OCI-M2 (cell line): ENCODE data around the gene HOXA9.

Experiments
- DNase-seq: peaks from one replicate; lab custom pipeline; 2025; ENCODE audit not compliant: unreplicated experiment; lab: John Stamatoyannopoulos, UW

The HOXA9 gene

DNA sequence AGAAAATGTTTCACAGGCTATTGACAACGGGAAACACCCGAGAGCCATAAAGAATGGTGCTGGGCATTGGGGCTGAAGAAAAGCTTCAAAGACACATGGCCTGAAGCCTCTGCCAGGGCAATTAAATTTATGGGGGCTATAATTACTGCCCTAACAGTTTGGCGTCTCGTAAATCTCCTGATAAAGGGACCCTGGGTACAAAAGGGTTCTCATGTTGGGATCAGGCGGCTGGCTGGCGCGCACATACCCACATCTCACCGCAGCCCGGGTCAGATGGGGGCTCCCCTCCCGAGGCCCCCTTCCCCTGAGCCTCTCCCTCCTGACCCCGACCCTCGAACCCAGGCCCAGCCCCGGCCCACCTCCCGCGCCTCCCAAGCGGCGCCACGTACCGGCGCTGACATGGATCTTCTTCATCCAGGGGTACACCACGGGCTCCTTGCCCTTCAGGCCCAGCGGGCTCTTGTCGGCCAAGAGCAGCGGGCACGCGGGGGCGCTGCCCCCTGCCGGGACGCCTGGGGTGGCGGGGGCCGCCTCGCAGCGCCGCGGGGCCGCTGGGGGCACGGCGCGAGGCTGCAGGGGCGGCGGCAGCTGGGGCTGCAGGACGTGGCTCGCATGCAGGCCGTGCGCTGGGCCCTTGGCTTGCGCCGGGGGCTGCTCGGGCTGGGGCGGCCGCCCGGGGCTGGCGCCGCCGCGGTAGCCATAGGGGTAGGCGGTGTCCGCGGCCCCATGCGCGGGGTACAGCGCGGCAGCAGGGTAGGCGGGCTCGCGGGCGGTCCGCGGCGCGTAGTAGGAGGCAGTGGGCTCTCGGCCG lies 35.4 kb downstream of the HOXA9 start:
- no peak for DNase-seq

DNA sequence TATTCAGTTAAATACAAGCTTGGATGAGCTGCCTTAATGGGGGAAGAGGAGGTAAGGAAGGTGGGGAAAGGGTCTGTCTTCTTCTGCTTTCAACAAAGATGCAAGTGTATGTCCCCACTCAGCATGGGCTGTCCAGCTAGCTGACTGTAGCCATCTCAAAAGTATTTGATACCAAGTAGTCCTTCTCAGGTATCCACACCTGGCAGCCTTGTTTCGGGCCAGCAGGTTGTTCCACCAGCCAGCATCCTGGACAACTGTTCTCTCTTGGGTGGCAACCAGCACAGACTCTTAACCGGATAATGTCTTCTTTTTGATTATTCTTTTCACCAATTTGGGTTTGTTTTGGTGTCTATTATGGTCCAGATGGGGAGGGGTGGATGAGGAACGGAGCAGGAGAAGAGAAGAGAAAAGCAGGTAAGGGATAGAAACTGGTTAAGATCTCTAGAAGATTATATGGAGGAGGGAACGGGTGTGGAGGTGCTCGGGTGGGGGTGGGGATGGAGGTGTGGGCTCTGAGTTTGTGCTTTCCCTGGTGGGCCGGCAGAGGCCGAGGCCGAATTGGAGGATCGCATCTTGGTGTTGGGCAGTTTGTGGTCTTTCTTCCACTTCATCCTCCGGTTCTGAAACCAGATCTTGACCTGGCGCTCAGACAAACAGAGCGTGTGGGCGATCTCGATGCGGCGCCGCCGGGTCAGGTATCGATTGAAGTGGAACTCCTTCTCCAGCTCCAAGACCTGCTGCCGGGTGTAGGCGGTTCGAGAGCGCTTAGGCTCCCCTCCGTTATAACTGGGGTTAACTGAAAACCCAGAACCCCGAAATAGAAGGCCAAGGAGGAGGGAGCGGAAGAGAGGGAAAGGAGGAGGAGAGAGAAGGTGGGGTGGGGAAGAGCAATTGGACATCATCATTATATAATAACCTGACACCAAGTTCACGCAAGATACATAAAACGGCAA lies 36.3 kb downstream of the HOXA9 start:
- no peak for DNase-seq

DNA sequence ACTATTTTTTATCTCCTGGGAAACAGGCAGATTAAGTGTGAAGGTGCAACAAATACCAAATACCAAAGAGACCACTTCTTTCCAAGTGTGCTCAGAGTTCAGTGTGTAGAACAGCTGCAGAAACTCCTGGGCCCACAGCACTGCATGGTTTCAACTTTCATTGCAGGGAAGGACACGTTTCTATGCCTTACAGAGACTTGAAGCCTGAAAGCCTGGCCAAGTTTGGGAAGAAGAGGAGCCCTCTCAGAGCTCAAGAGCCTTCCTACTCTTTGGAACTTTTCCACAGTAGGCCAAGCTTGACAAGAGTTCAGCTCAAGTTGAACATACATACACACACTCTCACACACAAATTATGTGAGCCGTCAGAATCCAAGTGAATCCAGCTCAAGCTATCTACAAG lies 37.3 kb downstream of the HOXA9 start:
- no peak for DNase-seq

DNA sequence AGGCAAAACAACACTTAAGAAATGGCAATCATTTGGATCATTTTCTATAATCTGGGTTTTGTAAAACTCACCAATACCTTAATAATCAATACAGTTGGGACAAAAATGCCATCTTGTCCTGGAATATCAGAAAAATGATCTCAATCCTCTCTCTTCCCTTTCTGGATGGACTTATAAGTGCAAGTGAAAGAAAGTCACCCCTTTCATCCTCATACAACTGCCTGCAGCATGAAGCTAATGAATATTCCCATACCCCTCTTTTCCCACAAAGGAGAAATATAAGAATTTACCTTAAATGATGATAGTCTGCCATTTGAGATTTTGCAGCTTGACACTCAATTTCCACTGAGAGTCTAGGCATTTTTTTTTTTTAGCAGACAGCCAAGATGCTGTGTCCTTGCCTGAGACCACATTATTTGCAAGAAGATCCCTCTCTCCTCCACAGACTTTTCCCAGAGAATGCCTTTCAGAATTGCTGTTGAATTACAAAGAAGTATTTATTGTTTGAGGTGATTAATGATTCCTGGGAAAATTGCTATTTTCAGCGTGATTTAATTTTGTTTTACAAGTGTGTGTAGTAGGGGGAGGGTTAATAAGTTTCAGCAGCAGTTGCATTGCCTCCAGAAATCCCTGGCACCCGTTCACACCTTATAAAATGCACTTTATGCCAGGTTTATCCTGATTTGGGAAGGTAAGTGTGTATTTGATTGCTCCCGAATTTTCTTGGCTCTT lies 38.6 kb downstream of the HOXA9 start:
- DNase-seq: no peak

DNA sequence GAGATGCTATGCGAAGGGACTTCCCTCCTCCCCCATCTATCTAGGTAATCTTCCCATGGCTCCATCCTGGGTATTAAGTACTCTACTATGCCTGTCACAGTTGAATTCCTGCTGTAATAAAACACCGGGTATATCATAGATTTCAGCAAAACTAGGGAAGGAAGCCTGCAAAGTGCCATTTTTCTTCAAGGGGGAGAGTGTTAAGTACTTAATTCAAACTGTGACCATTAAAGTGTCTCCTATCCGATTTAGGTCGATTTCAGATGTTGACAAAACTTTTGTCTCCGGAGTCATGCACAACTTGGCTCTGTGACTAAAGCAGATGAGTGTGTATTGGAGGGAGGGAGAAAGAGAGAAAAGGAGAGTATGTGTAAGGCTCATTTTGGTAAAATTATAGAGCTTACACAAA lies 39.3 kb downstream of the HOXA9 start:
- no peak for DNase-seq

DNA sequence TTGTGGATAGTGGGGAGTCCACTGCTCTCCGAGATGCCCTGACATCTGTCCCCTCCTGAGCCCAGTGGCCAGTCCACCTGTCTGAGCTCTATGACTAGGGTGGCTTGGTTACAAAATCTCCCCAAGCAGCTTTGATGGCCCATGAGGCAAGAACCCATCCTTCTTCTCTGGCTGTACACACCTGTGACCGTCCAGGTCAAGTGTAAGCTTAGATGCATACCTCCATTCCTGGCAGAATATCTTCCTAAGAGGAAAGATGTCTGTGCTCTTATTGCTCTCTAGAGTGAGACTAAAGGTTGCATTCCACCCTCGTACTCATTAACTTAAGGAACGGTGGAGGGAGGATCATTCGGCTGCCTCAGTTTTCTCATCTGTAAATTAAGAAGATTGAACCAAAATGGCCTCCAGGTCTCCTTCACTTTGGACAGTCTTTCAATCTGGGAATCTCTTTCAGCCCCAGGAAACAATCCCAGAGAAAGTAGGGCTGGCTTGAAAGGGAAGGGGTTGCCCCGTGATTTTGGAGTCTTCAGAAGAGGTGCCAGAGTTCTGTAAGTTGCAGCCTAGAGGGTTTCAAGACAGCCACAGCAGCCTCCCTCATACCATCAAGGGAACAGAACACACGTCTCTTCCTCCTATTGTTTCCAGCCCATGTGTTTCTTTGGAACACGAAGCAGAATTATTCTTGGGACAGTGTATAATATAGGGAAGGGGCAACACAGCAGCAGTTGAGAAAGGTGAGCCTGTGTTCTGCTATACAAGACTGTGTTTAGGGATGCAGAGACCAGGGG lies 40.2 kb downstream of the HOXA9 start:
- DNase-seq: no peak

DNA sequence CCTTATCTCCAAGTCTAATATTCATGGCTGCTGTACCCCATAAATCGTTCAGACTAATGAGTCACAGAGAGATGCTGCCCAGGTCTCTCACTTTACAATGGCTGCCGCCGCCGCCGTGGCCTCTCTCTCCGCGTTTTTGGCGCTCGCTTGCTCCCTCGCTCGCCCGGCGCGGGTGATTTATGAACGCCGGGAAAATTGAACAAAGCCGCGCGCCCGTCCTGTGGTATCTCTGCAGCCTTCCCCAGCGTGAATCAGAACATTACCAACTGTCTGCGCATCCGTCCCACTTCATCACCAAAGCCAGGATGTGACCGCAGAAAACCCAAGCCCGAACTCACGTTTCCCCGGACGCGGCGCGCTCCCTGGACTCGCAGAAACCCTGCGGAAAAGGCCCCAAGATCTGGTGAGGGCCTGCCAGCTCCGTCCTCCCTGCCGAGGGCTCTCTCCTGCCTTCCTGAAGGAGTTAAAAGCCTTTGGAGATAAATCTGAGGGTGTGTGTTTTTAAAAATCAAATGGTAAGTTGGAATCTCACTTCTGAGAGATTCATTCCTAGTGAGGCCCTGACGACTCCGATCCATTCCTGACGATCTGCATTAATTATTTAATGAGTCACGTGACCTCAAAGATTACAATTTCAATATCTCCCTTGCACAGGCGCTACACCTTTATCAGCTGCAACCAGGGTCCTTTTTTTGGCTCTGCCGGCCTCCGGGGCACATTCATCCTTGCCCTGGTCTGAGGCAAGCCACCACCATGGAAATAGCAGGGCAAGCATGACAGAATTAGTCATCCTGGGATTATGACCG lies 41.0 kb downstream of the HOXA9 start:
- DNase-seq: no peak

DNA sequence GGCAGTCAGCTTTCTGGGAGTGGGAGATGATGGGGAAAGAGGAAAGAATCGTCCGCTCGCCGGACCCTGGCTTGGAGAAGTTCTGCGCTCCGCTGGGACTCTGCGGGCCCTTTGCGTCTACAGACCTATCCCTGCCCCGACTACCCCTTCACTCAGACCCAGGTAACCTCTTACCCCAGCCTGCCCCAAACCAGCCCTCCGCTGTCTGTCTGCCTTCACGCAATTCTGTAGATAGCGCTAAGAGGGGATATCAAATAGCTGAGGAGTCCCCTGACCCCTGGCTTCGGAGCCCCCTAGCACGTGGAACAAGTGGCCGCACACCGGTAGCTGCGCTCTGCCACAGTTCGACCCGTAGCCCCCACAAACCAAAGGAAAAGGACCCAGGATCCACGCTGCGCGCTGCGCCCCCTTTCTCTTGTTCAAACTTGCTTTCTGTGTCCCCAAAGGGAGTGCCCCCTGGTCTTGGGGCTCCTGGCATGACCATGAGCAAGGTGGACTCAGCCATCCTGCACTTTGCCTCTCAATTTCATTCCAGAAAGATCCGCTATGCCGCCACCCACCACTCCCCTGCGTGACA lies 41.8 kb downstream of the HOXA9 start:
- DNase-seq: no peak

DNA sequence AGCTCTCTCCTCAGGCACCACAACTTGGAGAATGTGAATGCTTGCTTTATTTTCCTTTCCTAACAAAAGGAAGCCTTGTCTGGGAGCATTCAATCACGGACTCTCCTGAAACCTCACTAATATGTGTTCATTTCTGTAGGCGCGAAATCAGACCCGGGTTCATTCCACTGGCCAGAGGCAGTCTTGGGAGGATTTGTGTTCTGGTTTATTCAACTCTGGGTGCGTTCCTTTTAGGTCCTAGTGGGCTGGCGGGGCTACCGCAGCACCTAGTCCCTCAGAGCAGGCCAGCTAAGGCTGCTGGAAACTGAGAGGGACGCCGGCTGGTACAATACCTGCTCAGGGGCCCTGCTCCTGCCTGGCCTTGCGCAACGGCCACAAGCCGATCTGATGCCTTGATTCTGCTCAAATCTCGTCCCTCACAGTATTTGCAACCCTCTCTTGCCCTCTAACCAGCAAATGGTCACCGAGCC lies 42.3 kb downstream of the HOXA9 start:
- DNase-seq: no peak

DNA sequence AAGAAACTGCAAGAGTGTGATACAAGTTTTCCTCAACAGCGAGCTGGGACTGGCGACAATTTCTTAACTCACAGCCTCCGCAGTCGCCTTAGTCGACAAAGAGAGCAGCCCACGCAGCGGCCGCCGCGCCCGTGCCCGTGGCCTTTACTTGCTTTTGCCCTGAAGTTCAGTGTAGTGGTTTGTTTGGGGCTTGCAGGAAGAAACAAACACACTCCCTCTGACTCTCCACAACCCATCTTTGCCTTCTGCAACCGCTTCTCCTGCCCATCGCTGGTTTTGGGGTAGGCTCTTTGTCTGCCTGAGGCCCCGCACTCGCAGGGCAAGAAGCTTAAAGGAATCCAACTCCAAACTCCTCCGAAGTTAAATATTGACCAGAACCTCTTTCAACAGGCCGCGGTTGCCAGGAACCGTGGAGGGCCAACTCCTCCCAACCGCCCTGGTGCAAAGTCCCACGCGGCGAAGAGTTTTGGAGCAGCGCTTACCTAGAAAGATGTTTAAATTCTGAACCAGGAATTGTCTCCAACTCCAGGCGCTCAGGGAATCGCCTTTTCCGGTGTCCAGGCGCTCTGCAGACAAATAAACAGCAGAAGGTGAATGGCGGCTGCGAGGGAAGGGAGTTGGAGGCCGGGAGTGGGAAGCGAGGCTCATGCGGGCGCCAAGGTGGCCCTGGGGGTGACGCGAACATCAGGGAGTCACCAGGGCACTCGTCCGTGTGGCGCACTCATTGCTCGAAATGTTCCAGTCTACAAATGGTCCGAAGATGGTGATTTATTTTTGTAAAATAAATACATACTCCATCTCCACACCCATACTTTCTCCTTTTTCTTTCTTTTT lies 43.0 kb downstream of the HOXA9 start:
- DNase-seq: no peak

DNA sequence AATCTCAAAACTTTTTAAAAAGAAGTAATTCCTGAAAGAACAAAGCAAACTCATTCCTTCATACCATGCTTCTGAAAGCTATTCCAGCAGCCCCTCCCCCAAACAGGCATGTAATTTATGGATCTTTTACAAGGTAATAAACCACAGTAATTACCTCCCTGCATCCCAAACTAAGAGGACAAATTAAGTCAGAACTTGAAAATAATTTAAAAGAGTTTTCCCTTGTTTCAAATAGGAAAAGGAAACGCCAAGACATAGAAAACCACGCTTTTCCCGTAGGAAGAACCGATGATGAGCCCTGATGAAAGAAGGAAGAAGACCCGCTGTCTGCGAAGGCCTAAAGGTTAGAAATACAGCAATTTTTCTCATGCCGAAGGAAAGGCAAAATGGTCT lies 43.7 kb downstream of the HOXA9 start:
- no peak for DNase-seq

DNA sequence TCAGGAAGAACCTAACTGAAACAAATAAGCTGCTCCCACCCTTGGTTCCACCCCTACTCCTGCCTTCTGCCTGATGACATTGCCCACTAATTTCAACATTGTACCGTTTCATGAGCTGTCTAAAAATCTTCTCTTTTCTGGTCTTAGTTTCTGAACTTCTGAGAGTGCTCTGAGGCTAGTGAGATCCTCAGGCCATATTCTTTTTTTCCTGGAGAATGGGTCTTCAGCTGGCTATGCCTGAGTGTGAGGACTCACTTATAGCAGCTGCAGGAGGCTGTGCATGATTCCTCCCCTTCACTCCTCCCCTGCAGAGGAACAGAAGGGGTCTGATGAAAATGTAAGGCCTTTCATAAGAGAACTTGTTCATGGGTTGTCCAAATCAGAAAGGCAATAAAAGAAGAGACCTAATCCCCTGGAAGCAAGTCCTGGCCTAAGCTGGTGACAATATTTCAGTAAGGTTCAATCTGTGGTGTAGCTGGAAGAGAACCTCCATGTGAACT lies 45.9 kb downstream of the HOXA9 start:
- no peak for DNase-seq

DNA sequence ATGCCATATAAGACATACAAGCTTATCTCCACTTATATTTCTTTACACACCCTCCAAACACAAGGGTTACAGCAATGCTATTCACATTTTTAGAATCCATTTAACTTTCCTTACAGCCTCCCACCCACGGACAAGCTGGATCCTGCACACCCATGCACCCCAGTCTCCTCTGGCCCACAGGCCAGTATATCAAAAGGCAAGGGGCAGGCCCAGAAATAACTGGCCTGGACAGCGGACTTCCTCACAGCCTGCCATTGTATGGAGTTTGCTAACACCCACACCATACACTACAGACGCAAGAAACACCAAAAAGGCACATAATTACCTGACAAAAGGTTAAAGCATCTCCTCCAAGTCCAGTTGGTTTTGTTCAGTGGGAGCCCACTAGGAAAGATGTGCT lies 46.8 kb downstream of the HOXA9 start:
- no peak for DNase-seq

DNA sequence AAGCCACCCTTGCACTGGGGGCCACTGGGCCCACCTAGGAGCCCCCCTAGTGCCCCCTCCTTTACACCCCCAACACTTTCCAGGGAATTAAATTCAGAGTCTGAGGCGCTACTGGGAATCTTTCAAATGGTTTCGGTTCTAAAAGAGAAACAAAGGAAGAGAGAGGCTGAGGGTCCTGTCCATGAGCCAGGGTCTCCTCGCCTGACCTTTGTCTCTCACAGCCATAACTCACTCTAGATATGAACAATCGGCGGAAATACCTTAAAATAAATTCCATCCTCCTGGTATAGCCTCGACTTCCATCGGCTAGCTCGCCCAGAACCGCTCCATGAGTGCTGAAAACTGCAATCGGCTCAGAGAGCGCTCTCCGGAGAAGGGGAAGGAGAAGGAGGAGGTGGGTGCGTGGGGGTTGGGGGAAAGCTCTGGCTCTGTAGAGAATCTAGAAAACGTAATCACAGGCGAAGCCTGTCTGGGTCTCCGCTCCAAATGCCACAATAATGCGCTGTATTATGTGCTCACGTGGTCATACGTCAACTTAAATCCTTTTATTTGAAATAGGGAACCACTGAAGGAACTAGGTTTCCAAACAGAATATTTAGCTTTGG lies 47.3 kb downstream of the HOXA9 start:
- DNase-seq: no peak

DNA sequence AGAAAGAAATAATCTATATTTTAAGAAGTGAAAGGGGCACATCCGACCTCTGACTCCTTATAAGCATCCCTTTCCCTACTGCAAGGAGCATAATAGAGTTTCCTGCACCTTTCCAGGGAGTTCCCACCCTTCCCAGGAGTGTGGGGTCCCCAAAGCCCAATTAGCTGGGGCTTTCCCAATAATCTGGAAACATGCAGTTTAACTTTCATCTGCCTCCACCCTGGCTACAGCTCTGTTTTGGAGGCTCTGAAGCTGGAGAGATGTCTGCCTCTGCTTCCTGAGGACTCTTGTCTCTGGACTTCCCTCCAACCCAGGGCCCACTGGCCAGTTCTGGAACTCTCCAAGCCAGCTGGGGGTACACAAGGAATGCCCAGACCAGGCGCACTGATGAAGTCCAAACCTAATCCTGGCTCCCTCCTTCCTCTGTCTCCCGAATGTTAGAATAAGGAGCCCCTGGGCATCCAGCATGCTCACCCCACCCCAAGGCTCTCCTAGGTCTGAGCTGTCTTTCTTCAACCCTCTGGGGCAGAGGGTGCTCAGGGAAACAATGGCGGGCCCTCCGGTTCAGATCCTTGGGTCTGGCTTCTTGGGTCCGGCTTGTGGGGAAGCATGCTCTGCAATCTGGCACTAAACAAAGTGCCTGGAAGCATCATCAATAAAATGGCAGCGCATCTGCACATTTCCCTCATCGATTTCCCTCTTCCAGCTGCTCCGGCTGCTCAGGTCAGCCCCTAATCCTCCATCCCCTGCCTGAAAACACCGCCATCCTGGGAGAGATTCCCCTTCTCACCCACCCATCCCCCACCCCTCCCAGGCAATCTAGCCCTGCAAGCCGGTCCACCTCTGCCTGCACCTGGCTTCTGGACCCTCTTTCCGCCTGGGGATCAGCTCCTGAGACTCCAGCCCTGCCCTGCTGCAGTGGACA lies 48.1 kb downstream of the HOXA9 start:
- DNase-seq: no peak

DNA sequence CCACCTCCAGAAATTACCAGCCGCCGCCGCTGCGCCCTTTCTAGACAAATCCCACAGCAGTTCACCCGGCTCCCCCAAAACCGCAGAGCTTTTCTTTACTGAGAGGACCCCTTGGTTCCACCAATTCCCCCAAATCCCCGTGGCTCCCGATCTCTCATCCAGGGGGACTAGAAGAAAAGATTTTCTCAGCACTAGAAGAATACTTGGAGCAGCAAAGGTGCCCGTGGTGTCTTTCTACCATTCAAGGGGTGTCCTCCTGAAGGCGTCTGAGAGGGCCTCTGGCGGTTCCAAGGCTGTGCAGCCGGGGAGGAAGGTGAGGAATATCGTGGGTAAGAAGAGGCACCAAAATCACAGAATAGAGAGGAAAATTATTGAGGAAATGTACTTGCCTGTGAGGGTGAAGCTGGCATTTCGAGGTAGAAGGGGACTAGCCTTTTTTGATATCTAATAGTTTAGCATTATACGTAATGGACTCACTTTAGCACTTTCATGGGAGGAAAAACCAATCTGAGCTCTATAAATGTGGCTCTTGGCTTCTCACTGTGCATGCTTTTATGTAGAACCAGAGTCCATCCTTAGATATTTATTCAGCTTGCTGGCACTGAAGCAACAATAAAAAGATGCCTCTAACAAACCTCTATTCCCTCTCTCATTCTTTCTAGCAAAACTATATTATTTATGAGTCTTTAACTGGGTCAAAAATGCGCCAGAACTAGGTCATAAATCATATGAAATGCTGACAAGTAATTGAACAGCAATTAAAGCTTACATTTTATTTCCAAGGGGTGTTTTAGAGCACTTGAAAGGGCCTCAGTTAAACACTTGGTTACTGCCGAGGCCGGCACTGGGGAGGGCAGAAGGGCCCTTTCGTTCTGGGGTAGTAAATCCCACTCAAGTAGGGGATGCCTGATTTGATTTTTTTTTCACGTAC lies 49.0 kb downstream of the HOXA9 start:
- no peak for DNase-seq
